Occipital lobe (tissue), 2 donors: ENCODE measurements around the gene NAGPA. TPM values are rescaled to one million over a fixed set of nuclear protein-coding genes. Genes with fewer than 3 reads are reported as not detected.
"Not testable (repeated sequence)": the region's sequence is repeated elsewhere in the genome, so short reads cannot be mapped to it uniquely, and the experiment has no call there.

Experiments used
- DNase-seq: peaks from one replicate; lab custom pipeline; 2025; lab: John Stamatoyannopoulos, UW
- total RNA-seq: library from RNA; depleted of rRNA; stranded (reverse); fragments of >200 nt; gene quantifications from one replicate; pipeline ENCODE4 v1.2.3, GENCODE V29; 2014

Gene NAGPA
- total RNA-seq, 1 donor from 2014 or later, result 12.5 TPM

DNA sequence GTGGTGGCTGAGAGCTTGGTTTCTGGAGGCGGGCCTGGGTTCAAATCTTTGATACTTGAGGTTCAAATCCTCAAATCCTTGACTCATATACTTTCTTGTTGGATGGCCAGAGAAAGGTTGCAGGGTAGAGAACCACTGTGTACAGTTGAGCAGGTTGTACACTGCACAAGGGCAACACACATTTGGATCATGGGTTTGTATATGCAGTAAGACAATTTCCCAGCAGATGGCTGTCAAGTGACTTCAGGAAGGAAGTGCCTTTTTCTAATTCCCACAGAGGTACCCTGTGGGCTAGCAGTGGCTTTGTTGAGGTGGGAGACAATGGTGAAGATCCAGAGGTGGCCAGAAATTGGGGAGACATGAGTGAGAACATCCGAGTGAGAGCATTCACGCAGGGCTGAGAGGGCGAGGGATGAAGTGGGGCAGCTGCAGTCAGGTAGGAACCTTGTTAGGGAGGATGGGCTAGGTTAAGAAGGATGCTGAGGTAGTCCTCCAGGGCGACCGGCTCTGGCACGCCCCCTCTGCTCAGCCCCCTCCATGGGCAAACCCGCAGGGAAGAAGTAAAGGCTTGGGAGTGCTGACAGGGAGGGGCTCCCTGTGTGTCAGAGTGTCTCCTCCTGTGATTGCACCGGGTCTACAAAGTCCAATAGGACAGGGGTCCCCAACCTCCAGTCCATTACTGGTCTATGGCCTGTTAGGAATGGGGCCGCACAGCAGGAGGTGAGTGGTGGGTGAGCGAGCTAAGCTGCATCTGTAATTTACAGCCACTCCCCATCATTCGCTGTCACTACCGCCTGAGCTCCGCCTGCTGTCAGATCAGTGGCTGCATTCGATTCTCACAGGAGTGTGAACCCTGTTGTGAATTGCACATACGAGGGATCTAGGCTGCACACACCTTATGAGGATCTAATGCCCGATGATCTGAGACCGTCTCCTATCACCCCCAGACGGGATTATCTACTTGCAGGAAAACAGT, 29.3 kb upstream of the NAGPA start:
- no peak for DNase-seq

DNA sequence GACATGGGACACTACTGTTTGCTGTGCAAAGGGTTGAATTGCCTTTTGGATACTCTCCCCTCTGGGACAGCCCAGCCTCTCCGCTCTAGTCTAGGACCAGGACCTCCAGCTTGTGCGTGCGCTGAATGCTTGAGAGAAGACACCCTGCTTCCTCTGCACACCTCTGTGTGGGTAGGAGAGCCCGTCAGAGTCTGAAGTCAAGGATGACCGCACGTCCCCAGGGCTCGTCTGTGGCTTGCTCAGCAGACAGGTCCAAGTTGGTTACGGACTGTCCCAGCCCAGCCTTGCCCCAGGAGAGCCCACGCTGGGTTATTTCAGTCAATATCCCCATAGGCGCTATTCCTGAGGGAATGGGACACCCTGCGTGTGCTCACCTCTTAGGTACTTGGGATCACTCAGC, 28.3 kb upstream of the NAGPA start:
- no peak for DNase-seq

DNA sequence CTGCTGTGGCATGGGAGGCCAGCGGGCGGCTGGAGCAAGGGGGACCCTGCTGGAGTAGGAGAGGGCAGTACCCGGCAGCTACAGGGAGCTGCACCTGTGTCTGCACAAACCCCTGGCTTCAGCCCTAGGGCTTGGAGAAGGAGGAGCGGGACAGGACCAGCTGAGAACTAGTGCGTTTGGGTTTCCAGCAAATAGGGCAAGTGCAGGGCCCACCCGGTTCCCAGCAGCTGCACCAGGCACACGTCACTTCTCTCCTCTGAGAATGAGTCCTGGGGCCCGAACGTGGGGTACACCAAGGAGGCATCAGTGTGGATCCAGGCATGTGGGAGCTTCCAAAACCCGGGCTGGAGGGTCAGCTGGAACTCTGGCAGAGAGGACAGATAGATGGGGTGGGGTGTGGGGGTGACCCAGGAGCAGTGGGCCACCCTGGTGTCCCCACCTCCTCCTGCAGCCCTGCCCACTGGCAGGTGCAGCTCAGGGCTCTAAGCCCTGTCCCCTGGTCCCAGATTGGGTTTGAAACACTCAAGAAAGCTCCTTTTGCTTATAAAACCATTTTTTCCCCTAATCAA, 26.4 kb upstream of the NAGPA start:
- DNase-seq, result no peak

DNA sequence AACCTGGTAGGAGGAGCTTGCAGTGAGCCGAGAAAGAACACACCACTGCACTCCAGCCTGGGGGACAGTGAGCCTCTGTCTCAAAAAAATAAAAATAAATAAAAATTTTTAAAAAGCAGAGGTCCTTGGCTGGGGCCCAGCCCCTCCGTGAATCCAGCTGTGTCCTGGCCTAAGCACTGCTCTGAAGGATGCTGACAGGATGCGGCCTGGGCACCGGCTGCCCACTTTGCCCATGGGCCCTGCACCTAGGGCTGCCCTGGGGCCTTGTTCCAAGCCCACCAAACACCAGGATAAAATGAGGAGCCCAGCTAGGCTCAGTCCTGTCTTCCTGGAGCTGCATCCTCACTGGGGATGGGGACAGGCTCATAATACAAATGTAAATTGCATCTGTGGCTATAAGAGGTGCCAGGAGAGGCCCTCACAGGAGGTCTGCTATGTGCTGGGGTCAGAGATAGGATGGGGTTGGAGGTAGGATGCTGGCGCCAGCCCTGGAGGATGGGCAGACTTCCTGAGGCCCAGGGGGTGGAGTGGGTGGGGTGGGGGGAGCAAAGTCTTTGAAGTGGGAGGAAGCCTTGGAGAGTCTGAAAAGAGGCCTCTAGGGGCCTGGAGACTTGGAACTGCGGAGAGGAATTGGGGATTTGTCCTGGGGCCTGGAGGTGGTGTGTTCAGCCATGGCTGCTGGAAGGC, 25.8 kb upstream of the NAGPA start:
- DNase-seq, result no peak

DNA sequence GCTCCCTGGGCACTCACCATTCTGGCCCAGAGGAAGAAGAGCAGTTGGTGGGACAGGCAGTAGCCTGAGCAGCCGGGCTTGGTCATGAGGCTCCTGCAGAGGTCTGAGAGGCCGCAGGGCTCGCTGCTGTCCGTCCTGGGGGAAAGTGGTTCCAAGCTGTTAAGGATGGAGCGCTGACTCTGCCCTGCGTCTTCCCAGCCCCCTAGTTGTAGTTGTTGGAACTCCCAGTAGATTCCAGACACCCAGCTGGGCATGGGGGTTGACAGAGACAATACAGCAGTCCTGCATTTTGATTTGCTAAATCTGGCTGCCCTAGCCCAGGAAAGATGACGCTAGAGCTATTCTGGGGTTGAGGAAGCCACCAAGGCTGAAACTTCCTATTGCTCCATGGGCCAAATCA, 24.7 kb upstream of the NAGPA start:
- DNase-seq, result no peak

DNA sequence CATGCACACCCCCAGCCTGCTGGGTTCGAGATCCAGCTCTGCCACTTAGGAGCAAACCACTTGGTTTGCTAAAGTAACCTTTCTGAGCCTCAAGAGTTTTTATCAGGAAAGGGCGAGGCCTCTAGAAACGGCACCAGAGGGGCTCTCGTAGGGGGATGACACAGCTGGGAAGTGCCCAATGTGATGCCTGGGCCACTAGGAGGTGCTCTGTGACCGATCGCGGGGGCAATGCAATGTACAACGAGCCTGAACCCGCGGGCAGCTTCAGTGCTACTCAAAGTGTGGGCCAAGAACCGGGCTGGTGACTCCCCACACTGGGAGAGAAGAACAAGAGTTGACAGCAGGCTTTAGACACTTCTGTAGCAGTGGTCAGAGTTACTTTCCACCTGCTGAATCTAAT, 22.6 kb upstream of the NAGPA start:
- DNase-seq, result no peak

DNA sequence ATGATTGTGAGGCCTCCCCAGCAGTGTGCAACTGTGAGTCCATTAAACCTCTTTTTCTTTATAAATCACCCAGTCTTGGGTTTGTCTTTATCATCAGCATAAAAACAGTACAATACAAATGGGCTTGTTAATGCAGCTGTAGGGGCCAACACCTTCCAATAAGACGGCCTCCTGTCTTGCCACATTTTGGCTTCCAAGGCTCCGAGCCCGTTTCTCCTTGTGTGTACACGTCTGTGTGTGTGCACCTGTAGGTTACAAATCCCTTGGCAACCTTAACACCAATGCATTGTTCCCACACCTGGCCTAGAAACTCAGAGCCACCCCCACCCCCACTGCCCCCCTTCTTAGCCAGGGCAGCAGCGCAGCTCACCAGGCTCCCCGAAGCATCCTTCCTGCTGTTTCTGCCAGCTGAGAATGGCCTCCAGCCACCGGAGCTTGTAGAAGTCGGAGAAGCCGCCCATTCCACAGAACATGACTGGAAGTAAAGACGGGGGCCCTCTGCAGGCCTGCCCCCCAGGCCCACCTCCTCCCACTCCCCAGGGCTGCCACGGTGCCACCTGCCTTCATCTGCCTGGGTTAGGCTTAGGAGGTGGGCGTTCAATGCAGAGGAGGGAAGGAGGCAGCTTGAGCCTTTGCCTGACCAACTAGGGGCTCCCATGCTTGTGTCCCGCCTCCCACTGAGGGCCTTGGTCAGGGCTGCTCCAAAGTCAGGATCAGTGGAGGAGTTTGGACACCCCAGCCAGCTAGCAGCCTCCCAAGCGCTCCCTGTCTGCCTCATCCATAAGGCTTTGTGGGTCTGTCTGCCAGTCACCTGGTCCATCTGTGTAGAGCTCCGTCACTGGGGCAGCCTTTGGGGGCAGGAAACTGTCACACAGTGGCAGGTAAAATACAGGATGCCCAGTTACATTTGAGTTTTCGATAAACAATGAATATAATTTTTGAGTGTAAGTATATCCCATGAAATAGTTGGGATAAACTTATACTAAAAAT, 21.4 kb upstream of the NAGPA start:
- no peak for DNase-seq

DNA sequence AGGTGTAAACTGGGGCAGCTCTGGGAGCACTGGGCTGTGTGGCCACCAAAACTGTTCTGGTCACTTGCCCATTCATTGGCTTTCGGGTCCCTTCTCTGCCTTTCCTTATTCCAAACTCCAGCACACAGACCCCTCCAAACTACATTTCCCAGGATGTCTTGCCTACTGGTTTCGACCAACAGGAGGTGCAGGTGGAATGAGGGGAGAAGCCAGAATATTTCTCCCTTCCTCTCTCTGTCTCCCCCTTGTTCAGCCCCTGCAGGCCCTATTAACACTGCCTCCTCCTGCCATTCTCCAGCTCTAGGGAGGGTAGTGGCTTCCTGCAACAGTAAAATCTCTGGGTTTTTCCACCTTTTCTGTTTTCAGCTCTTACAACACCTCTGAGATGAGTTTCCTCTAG, 13.2 kb upstream of the NAGPA start:
- no peak for DNase-seq

DNA sequence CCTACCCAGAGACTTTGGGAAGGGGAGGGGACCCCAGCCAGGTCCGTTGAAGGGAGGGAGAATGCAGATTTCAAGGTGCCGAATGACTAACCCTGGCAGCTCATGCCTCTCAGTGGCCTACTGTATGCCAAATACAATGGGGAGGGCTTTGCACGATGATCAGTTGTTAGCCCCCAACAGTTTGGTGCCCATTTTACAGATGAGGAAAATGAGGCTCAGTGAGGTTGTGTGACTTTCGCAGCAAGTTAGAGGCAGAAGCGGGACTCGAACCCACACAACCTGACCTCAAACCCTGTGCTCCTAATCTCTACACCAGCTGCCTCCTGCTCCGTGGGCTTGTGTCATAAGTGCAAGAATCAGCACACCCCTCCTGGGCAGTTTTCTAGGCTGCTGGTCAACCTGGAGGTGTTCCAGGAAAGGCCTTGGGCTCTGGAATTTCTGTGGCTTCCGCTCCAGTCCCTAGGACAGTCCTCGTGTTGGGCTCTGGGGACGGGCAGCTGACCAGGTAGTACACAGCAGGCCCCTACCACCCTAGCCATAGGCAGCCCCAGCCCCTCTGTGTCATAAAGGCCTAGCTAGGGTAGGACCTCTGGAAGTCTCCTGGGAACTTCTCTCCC, 11.9 kb upstream of the NAGPA start:
- no peak for DNase-seq

DNA sequence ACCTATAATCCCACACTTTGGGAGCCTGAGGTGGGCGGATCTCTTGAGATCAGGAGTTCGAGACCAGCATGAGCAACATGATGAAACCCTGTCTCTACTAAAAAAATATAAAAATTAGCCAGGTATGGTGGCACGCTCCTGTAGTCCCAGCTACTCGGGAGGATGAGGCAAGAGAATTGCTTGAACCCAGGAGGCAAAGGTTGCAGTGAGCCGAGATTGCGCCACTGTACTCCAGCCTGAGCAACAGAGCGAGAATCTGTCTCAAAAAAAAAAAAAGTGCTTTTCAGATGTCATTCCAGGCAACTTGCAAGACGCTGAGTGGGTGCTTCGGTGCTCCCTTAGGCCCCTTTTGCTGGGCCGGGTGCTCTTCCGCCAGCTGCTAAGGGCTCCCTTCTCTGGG, 10.8 kb upstream of the NAGPA start:
- not testable (repeated sequence) for DNase-seq

DNA sequence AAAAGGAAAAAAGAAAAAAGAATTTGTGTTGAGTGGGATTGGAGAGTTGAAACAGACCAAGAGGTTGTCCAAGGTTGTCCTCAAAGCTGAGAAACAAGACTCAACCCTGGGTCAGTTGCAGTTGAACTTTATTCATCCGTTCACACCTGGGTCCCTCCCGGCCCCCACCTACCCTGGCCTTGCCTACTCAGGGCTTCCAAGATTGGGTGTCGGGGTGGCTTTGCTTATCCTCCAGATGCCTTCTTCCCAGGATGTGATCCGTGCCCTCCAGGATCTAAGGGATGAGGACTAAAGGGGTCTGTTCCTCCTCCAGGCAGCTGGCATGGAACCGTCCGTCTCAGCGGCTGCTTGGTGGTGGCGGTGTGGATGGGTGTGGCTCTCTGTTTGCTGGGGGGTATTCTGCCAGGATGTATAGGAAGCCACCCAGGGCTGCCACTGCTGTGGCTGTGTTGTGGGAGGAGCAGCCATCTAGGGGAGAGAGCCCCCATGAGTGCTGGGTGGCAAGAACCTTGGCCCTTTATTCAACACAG, 10.3 kb upstream of the NAGPA start:
- DNase-seq, result no peak

DNA sequence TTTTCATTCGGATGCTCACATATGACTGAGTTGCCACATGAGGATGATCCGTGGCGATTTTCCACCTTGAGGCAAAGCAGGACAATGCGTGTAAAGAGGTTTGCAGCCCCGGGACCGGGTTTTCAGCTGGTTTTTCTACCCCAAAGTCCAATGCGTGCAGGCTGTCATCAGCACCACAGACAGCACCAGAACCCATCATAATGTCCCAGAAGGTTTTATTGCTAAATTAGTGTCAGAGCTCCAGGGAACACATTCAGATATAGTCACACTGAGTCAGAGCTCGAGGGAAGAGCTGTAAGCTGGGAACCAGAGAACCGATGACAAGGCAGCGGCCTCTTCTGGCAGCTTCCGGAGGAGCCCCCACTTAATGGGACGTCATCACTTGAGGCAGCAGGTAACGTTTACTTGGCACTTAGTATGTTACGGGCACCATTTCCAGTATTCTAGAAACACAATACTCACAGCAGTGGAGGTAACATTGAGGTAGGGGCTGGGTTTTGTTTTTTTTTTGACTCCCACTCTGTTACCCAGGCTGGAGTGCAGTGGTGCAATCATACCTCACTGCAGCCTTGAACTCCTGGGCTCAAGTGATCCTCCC, 8.9 kb upstream of the NAGPA start:
- DNase-seq, result no peak

DNA sequence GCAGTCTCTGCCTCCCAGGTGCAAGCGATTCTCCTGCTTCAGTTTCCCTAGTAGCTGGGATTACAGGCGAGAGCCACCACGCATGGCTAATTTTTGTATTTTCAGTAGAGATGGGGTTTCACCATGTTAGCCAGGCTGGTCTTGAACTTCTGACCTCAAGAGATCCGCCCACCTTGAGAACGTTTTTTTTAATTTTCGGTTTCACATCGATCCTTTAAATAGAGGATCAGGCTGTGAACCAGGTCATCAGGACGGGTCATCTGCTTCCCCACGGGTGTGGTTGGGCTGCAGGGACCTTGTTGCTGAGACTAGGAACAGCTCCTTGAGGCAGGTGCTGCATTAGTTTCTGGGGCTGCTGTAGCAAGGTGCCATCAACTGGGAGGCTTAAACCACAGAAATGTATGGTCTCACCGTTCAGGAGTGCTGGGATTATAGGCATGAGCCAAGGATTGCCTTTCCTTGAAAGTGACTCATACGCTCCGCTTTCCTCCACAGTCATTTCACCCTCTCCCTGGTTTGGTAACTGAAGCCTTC, 7.9 kb upstream of the NAGPA start:
- no peak for DNase-seq

DNA sequence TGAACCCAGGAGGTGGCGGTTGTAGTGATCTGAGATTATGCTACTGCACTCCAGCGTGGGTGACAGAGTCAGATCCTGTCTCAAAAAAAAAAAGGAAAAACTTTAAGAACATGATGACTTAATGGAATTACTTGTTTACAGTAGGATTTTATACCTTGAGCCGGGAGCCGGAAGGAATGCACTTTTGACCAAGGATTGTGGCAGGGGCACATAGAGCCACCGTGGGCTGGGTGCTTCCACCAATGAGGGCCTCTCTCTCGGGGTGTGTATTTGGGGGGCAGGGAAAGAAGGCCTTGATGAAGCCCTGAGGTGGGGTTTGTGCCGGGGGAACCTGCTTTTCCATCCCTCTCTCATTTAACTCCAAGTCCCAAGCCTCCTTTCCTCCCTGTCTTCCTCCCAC, 6.7 kb upstream of the NAGPA start:
- no peak for DNase-seq

DNA sequence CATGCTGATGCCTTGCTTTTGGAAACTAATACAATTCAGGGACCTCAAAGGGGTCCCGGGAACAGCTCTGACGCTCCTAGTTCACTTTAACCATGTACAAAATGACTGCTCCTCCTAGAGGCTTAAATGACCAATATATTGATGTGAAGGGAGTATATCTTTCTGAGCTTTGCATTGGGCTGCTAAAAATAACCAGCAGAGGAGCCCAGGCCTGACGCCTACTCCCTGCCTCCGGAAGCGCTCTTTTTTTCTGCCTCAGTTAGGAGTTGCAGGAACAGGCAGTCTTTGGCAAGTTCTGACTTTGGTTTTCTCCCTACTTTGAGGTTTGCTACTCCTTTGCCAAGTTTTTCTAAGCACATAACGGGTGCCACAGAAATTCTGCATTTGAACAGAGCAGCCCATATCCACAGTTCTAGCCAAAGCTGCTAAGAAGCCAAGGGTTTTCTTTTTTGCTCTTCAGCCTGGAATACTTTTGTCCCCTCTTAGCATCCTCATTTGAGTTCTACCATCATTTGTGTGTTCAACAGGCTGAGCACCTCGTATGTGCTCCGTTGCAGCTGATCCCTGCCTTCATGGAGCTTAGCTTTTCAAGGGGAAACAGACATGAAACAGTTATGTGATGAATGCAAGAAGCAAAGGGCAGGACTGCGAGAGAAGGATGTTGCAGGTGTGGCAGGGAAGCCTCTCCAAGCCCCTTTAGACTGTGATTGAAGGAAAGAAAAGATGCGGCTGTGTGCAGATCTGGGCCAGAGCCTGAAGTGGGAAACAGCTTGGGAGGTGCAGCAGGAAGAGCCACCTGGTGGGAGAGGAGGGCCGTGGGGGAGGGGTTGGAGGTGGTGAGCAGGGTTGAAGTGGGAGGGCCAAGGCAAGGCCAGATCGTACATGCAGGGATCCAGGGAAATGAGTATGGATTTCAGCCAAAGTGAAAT, 2.8 kb upstream of the NAGPA start:
- peak; percentile 55 for DNase-seq

DNA sequence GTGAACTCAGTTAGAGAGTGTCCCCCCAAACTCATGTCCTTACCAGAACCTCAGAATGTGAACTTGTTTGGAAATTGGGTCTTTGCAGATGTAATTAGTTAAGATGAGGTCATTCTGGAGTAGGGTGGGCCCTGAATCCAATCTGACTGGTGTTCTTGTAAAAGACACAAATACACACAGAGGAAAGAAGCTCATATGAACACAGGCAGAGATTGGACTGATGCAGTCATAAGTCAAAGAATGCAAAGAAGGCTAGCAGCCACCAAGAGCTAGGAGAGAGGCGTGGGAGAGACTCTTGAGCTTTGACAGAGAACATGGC, 2.1 kb upstream of the NAGPA start:
- DNase-seq, result no peak

DNA sequence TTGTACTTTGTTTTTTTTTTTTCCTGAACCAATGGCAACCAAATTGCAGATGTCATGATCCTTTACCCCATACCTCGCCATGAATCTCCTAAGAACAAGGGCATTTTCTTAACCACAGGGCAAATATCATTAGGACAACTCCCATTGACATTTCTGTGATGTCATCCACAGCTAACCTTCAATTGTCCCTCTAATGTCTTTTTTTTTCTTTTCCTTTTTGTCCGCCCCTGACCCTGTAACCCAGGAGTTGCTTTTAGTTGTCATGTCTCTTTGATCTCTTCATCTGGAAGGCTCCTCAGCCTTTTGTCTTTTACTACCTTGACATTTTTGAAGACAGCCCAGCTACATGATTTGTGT, 410 bp upstream of the NAGPA start:
- no peak for DNase-seq

DNA sequence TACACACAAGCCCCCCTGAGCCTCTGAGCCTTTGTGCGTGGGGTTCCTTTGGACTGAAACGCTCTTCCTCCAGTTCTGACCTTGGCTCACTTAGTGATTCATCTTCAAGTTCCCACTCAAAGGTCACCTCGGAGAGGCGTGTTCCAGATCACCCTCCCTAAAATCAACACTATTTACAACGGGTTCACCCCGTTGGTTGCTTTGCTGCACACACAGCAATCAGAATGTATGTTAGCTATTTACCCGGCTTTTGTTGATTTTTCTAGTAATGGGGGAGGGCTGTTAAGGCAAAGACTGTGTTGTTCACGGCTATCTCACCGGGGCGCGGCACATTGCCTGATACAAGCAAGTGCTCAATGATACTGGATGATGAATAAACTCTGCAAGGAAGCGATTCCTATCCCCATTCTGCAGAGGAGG, 977 bp downstream of the NAGPA start:
- DNase-seq, result no peak

DNA sequence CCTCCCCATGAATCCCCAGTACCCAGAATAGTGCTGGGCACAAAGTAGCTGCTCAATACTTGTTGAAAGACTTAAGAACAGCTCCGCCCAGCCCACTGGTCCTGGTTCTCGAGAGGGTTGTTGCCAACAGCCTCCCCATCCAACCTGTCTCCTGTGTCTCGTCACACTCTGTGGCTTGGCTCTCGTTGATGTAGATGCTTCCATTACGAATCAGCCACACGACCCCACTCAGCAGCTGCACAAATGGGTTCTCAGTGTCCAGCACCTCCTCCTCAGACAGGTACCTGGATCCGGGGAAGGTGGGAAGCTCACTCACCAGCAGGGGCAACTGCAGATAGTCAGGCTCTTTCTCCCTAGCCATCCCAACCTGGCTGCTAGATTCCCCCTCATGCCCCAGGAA, 2.1 kb downstream of the NAGPA start:
- no peak for DNase-seq
